ENCODE data around the gene DNAJC21. TPM values are rescaled to one million over a fixed set of nuclear protein-coding genes. Genes with fewer than 3 reads are reported as not detected.

Gene DNAJC21
- total and polyA plus RNA-seq, 4 donors: 8.8 to 21.0 (median 11.8) TPM

- 82% methylated on average over 5 of the region's 5 CpGs for WGBS
- TF ChIP-seq RAD21 (IDR thresholded peaks at IDR 0.05) (no peak), FOXA2 (IDR thresholded peaks at IDR 0.05) (no peak), EGR1 (IDR thresholded peaks at IDR 0.05; ENCODE audit: low read depth in 2 of 2) (no peak), HNF4G (IDR thresholded peaks at IDR 0.05) (no peak), SP1 (IDR thresholded peaks at IDR 0.05) (no peak), HNF4A (conservative IDR thresholded peaks at IDR 0.05) (no peak), RXRA (IDR thresholded peaks at IDR 0.05) (no peak)
- TF ChIP-seq, protein P1, sequence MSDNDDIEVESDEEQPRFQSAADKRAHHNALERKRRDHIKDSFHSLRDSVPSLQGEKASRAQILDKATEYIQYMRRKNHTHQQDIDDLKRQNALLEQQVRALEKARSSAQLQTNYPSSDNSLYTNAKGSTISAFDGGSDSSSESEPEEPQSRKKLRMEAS (IDR thresholded peaks at IDR 0.05): no peak
- Histone ChIP-seq H3K9ac (ENCODE audit: low read depth in 1 of 2, low read length in 2 of 2) (no peak overlapping the region), H3K9me3 (ENCODE audit: control insufficient read depth in 4 of 4, low read length in 3 of 4) (no peaks in the 10 kb centered on the region), H3K4me1 (ENCODE audit: control insufficient read depth in 4 of 4, insufficient read depth in 4 of 4, low read length in 3 of 4) (no peaks in the 10 kb centered on the region), H3K36me3 (ENCODE audit: control insufficient read depth in 4 of 4, insufficient read depth in 3 of 4, low read depth in 1 of 4, low read length in 3 of 4) (peaks cover 2 to 40% (median 17%) of the 10 kb centered on the region in 4 donors), H3K4me3 (ENCODE audit: low read depth in 1 of 3, low read length in 3 of 3) (no peak overlapping the region), H3K27me3 (ENCODE audit: control insufficient read depth in 4 of 4, insufficient read depth in 4 of 4, low read length in 3 of 4) (no peaks in the 10 kb centered on the region), H3K27ac (ENCODE audit: low read depth in 1 of 2, low read length in 2 of 2) (no peak overlapping the region)
- no peak for DNase-seq (ENCODE audit: low spot score)
Observed at GRCh38 chr5:35004200-35004599, 74.8 kb downstream of the DNAJC21 start.

DNA sequence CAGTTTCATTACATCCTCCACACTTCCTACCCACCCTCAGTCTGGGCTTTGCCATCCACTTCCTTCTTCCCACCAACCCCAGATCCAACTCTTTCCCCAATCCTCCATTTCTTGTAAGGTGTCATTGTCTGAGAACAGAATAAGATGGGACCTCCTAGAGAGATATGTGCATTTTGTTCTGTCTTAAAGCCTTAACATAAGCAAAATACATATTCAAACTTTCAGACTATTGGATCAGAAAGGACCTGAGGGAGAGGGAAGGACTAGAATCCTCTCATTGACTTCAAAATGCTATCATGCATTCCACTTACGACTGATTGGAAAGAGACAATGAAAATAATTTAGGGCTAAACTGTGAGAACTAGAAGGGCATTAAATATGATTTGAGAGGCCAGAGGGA, 75.4 kb downstream of the DNAJC21 start:
- 94% methylated on average over 1 of the region's 1 CpG for WGBS

More for the DNA sequence above, 75.4 kb downstream of the DNAJC21 start:
- H3K27ac ChIP-seq (ENCODE audit: low read depth in 1 of 2, low read length in 2 of 2): no peak overlapping the region
- H3K9me3 ChIP-seq (ENCODE audit: control insufficient read depth in 4 of 4, low read length in 3 of 4): no peaks in the 10 kb centered on the region
- H3K4me3 ChIP-seq (ENCODE audit: low read depth in 1 of 3, low read length in 3 of 3): no peak overlapping the region
- H3K9ac ChIP-seq (ENCODE audit: low read depth in 1 of 2, low read length in 2 of 2): no peak overlapping the region
- no peak for DNase-seq (ENCODE audit: low spot score)
- peaks cover 2 to 41% (median 18%) of the 10 kb centered on the region in 4 donors for H3K36me3 ChIP-seq (ENCODE audit: control insufficient read depth in 4 of 4, insufficient read depth in 3 of 4, low read depth in 1 of 4, low read length in 3 of 4)
- H3K4me1 ChIP-seq (ENCODE audit: control insufficient read depth in 4 of 4, insufficient read depth in 4 of 4, low read length in 3 of 4): no peaks in the 10 kb centered on the region
- H3K27me3 ChIP-seq (ENCODE audit: control insufficient read depth in 4 of 4, insufficient read depth in 4 of 4, low read length in 3 of 4): no peaks in the 10 kb centered on the region
- TF ChIP-seq ZBTB33 (IDR thresholded peaks at IDR 0.05): no peak

Other genes starting within 250 kb of the DNAJC21 start
- under 1 TPM; 0.08 to 0.19 TPM for gene TTC23L, start 90.4 kb upstream of the DNAJC21 start, total RNA-seq
- under 1 TPM in 1 of 2 donors, not detected in 1; 0.03 TPM for gene TTC23L, start 90.4 kb upstream of the DNAJC21 start, polyA plus RNA-seq
- 10 to 100 TPM; 11.1 to 17.5 TPM for gene RAD1, start 14.1 kb upstream of the DNAJC21 start, total RNA-seq
- 1 to 10 TPM; 7.2 to 7.4 TPM for gene RAD1, start 14.1 kb upstream of the DNAJC21 start, polyA plus RNA-seq
- 10 to 100 TPM; 10.2 to 15.7 TPM for gene BRIX1, start 13.8 kb upstream of the DNAJC21 start, total RNA-seq
- gene BRIX1, start 13.8 kb upstream of the DNAJC21 start, polyA plus RNA-seq: 10 to 100 TPM in 1 of 2 donors, 1 to 10 TPM in 1; 6.7 to 10.9 TPM
- 10 to 100 TPM; 49.4 to 67.9 TPM for gene AGXT2, start 118.4 kb downstream of the DNAJC21 start, total RNA-seq
- gene AGXT2, start 118.4 kb downstream of the DNAJC21 start, polyA plus RNA-seq: 10 to 100 TPM; 50.1 to 51.1 TPM